ENCODE measurements around the gene GALNT15.

The GALNT15 gene

DNA sequence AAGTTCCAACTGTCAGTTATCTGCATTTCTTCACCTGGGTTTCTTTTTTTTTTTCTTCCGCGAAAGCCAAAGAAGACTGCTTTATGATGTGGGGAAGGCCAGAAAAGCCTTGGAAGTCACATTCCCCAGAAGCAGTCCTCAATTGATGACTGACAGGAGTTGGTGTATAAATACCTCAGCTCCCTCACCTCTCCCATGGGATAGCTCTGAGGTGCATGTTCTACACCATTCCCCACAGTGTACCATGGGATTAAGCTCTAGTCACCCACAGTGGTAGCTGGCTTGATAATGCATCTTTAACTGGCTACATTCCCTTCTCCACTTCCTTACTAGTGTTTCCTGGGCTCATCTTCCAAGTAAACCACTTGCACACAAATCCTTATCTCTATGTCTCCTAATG lies 59.8 kb downstream of the GALNT15 start:
- DNase-seq, result no peak

DNA sequence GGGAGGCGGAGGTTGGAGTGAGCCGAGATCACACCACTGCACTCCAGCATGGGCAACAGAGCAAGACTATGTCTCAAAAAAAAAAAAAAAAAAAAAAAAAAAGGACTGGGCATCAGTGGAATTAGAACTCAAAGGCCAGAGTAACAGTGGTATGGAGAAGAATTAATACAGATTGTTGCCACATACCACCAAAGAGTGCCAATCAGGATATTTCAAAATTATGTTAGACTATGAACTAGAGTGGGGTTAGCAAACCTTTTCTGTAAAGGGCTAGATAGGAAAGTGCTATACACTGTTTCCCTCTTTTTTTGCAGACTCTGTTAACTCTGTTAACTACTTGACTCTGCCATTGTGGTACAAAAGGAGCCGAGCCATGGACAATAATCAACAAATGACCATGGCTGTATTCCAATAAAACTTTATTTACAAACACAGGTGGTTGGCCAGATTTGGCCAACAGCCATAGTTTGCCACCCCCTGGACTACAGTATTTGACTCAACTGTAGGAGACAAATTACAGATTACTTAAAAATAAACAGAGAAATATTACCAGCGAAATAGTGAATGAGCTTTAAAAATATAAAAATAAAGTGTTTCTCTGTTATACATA lies 61.7 kb downstream of the GALNT15 start:
- DNase-seq, result no peak

DNA sequence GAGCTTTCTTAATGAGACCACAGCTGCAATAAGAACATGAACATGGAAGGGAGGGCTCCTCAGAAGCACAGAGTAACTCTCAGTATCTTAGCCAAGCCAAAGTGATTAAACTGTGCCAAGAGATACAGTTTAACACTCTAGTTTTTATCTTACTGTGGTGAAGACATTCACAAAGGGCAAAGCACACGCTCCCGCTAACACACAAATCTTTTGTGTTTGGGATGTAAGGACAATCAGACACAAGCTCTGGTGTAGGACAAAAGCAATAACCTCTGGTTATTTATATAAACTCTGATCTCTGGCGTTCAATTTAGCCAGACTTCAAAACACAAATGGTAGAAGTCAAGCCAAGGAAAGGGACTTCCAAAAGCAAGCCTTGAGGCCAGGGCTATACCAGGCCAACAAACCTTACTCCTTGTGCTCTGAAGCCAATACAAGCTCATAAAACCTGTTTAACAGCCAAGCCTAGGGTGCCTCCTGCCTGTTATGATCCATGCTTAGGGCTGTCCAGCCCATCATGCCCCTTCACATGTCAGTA lies 62.4 kb downstream of the GALNT15 start:
- DNase-seq, result no peak

DNA sequence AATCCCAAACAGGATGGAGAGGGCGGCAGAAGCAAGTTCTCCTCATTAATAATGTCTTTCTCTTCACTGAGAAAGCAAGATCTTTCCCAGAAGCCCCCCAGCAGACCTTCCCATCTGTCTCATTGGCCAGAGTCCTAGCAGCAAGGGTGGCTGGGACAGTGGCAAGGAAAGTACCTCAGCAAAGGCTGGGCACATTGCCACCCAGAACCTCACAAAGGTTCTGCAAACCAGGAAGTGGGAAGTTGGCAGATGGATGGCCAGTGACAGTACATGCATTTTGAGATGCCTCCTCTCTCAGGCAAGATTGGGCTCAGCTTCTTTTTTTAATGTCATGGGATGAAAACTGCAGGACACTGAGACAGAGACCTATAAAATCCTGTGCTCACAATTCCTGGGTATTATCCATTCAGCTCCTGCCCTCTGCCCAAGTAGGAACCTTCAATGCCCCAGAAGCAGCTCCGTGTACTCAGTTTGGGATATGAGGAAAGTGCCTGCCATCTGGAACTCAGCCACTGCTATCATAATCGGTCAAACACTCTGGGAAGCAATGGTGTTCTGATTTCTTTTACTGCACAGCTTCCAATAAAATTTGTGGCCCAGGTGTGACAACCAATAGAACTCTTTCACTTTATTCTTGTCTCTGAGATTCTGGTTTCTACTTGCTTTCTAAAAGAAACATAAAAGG lies 64.7 kb downstream of the GALNT15 start:
- DNase-seq, result peak; percentile 4

DNA sequence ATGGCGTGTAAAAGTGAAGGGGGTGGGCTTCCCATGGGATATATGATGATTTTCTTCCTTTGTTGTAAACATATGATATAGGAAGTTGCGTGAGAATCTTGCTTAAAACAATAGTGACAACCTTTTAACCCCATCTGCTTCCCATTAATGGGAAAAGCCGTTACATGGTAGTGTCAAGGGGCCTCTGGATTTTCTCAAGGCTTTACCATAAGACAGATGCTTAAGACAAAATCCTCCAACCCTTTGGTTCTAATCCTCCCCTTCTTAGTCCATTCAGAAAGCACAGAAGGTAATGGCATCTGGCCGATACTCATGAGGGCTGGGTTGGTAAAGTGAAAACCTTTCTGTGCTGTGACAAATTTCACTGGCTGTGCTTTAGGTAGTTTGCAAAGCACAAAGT lies 65.3 kb downstream of the GALNT15 start:
- DNase-seq, result no peak

DNA sequence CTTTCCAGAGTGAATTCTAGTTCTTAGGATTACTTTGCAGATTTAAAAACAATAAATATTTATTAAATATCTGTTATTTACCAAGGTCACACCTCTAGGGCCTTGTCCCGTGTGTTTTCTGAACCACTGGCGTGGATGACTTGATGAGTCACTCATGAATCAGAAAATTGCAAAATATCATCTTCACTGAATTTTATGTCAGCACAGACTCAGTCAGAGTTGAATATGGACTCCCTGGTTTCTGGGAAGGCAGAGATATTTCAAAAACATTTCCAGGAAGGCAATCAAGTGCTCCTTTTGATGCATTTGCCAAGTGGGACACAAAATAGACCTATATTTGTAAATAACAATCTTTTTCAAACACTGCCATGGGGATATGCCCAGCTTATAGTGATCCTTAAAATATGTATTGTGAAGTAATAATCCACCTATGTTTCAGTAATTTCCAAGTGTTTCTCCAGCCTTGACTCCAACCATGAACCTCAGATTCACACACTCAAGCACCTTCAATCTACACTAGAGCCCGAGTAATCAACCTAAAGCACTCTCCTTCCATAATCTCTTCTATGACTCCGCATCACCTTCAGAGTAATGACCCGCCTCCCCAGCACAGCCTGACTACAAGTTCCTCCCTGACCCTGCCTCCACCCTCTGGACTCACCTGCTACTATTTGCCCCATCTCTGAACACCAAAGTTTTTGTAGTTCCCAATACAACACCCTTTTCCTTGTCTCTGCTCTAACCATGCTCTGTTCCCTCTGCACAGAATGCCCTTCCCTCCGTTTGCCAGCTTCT lies 65.9 kb downstream of the GALNT15 start:
- DNase-seq, result no peak

DNA sequence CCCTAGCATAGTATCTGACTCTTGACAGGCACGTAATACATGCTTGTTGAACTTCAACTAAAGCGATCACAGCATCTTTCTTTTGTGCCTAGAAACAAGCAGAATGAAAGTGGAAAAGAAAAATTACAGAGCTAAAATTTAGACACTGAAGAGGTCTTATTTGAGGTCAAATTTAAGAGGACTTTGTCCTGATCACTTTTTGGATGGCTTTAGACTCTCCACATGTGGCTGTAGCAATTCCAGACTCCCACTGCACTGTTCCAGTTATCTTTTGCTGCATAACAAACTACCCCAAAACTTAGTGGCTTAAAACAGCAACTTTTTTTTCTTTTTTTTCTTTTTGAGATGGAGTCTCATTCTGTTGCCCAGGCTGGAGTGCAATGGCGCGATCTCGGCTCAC lies 66.7 kb downstream of the GALNT15 start:
- no peak for DNase-seq

DNA sequence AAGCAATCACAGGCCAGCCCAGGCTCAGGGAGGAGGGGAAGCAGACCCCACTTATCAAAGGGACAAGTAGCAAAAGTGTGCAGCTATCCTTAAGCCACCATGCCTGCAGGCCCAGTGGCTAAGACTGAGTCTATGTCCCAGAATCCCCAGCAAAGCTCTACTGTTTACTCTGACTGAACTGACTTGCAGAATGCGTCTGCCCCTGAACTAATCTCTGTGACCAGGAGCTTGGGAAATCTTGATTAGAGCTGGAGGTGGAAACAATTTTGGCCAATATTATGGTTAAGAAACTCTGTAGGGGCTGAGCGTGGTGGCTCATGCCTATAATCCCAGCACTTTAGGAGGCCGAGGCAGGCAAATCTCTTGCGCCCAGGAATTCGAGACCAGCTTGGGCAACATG lies 67.7 kb downstream of the GALNT15 start:
- no peak for DNase-seq

DNA sequence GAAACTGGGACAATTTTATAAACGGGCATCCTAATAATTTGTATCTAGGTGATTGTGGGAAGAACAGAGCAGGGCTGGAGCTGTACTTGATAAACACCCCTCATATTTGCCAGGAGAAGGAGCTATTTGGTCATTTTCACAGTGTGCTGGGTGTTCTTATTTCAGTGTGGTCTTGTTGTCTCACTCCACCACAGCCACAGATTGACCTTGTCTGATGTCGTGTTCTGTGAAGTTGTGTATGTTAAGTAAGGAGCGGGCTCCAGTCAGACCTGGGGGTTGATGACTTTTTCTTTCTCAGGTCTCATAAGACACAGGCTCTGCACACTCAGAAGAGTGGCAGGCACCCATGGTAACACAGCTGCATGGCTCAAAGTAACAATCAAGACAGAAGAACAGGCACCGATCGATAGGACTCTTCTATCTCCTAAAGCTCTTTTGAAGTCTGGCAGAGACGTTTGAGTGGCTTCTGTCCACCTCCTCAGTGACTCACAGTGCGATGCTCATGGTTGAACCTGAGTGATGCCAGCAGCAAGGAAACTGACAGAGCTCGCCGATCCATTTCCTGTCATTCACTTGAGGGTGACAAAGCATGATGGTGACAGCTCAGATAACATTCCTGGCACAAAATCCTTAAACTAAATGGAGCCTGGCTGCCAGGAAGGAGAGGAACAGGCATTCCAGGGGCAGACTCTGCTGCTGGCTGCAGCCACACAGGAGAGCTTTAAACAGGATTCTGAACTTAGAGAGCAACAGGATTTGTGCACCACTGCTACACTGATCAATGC lies 69.4 kb downstream of the GALNT15 start:
- peak; percentile 28 for DNase-seq

DNA sequence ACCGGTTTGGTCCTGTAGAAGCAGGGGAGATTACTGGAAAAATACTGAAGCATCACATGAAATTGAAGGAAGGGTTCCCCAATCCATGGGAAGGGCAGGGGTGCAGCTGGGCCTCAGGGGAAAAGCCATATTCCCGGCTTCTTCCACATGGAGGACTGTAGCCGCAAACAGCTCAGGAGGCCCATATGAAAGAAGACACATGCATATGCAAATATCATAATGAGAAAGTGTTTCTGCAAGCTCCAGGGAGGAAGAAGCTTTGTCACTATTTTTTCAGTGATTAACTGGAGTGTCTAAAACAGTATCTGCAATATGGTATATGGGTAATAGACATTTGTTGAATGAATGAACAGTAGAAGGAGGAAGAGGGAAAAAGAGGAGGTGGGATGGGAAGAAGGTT lies 71.1 kb downstream of the GALNT15 start:
- no peak for DNase-seq

DNA sequence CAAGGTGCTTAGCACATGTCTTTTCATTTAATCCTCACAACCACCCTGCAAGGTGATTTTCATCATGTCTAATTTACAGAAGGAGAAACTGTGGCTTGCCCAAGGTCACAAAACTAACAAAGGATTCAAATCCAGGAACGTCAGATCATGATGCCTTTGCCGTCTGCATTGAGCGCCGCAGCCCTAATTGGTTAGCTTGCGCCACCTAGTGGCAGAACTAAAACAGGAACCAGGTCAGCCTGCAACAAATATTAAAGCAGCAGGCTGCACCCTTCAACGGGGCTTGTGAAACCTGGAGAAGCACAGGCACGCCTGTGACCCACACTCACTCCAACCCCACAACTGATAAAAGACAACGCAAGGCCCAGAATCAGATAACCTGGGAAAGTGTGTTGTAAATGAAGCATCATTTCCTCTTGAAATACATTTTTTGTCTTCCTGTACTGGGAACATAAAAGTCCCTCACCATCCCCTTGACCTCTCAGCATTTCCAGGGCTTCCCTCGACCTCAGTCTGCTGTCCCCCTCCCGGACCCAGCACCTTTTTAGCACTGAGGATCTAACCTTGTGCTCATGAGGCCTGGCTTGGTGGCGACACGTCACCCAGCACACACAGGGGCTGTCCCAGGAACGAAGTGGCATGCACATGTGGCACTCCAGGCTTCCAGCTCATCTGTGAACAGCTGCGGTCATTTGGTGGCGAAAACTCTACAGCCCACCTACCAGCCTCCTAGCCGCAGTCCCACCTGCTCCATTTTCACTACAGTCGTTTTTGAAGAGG lies 73.0 kb downstream of the GALNT15 start:
- DNase-seq, result peak; percentile 76

DNA sequence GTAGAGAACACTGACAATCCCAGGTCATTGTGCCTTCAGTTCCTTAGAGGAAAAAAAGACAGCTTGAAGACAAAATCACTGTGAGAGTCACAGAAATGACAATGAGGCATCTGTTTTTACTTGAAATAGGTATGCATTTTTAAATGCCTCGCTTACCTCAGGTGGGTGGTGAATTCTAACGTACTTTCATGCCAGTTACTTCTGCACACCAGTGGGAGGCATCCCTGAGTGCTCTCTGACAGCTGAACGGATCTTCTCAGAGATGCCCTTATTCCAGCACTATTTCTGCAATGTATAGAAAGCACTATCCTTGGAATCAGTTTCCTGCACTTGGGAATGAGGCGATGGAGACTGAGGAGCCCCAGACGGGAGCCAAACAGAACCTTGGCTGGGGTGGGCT lies 74.1 kb downstream of the GALNT15 start:
- DNase-seq, result no peak

DNA sequence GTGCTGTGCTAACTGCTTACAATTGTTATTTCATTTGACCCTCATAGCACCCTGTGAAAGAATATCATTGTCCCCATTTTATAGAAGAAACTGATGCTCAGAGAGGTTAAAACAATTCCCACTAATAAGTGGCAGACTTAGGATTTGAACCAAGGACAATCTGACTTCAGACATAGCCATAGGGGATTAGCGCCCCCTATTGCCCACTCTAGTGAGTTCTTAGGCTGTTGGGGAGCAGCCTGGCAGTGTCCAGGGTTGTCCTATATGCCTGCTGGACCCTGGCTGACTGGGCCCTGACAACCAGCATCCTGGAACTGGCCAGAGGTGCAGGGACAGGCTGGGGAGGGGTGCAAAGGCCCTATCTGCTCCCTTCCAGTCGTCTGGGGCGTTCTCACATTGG lies 74.9 kb downstream of the GALNT15 start:
- no peak for DNase-seq

DNA sequence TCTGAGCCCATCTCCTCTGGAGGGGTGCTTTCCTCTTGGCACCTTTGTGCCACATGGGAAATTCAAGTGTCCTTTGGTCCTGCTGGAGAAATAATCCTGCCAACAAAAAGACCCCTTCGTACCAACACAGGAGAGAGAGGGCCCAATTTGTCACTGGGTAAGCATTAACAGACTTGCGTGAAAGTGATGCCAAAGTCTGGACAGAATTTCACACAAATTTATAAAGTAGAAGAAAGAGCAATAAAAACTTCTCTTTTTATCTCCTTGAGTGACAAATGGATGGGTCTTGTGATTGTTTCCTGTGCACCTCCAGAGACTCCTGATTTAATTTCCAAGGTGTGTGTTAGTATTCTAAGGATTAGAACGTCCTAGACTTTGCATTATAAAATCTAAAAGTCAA lies 75.4 kb downstream of the GALNT15 start:
- DNase-seq, result no peak

DNA sequence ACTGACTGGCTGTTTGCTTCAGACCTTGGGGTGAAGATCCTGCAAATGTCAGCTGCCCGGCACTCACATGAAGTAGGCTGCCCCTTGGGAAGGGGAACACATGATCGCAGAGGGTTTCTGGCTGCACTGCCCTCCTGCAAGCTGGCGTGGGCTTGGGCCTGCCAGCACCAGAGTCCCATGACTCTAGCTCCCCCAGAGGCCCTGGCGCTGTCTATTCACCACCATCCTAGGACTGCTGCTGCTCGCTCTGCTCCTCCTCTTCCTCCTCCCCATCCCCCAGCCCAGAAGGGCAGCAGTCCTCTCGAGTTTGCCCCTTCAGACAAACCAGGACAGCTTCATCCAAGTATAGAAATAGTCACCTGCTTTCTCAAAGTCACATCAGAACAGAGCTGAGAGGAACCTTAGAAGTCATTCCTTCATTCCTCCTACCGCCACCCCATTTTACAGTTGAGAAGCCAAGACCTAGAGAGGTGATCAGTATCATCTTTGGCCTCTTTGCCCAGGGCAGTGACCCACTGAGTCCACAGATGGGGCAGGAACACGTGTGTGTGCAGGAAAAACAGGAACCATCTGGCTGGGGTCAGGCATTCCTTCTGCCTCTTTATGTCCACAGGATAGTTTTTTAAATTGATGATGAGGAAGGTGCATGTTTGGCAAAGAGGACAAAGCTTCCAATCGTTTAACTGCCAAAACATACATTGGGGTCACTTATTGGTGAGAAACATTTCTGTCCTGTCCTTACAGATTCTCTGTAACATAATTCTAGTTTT lies 77.0 kb downstream of the GALNT15 start:
- DNase-seq, result no peak

DNA sequence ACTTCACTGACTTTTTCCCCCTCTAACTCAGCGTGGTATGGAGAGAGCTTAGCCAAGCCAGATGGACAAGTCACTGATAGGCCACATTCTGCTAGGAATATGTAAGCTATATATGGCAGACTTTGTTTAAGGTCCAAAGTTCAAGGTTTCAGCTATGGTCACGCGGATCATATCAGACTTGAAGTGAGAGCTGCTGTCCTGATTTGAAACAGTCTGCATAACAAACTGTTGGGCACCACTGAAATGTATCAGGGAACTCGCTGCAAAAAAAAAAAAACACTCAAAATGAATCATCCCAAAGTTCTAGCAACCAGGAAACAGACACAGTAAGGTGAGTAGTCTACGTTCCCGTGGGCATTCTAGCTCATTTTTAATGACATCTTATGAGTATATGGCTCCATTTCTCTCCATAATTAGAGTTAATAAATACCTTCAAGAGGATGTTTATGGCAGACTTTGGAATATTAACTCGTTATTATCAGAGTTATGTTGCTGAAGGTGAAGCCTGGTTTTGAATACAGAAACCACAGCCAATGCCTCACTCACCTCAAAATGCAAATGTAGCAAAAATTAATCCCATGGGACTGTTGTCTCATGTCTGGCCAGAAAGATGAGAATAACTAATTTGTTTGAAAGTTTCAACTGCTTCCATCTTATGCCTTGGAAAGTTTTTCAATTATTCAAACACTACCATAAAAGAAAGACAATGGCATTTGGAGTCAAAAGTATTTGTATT lies 77.9 kb downstream of the GALNT15 start:
- DNase-seq, result no peak

DNA sequence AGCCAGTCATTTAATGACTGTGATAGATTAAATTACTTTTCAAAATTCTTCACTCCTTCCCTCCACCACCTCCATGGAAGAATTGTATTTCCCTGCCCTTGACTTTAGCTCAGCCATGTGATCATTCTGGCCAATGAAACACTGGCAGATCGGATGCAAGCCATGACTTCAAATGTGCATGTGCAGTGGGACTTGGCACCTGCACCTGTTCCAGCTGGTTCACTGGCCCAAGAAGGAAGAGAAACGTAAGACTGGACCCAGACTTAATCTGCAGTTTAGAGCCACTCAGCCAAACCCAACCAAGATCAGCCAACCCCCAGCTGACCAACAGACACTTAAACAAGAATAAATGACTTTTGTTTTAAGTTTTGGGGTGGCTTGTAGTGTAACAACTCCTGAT lies 78.5 kb downstream of the GALNT15 start:
- no peak for DNase-seq

DNA sequence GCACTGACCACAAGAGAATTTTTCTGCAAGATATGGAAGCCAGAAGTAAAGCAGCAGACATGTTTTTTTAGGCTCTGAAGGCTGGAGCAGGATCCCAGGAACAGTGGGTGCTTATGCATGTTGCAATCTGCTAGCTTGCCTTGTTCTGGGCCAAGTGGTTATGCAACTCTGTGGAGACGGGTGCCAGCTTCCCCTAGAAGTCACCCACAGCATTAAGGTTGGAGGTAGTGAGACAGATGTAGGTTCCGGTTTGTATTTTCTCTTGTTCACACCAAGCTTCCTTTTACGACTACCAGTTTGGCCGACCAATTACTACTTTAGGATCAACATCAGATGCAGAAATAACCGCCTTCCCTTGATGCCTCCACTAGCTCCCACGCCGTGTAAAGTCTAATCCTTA lies 79.1 kb downstream of the GALNT15 start:
- no peak for DNase-seq

DNA sequence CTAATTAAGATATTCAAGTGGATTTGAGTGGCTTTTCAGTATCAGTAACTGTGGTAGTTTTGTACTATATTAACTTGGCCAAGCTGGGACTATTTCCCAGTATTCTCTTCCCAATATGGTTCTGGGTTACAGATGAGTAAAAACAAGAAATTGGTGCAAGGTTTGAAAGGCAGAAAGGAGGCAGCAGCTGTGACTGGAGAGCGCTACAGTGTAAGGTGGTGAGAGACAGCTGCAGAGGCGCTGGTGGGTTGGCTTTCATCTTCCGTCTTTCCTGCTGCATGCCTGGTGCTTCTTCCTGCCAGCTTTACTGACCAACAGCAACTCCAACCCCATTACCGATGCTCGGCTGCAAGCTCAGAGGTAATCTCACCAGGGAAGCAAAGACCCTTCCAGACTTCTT lies 80.4 kb downstream of the GALNT15 start:
- no peak for DNase-seq

DNA sequence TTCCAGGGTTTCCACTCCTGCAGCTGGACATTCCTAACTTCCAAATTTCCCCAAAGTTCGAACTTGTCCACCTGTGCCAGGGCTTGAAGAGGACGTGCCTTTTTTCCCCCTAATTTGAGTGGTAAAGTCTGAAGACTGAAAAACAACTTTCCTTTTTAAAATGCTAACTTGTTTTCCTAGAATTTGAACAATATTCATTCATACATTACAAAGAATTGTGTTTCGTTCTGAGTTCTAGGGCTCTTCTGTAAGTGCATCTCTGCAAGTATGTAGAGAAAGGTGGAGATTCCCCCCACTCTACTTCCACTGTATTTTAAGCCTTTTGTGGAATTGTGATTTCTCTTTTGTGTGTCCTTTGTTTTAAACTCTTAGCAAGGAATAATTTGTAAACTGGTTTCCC lies 80.8 kb downstream of the GALNT15 start:
- DNase-seq, result no peak

DNA sequence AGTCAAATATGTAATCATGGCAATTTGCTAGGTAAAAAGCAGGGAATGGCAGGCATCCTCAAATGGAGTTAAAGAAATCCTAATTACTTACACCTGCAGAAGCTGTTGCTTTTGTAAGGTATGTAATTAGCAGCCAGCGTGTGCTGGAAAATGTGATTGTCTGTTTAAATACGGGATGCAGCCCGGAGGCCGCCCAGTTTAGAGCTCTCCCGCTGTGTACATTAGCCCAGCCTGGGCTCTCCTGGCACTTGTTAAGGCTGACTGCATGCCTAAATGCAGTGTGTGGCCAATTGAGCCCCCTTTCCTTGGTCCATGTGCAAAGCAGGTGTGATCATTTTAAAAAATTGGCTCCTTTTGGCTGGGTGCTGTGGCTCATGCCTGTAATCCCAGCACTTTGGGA lies 81.2 kb downstream of the GALNT15 start:
- no peak for DNase-seq
